LNCaP clone FGC (cell line): ENCODE results near the gene NR1H4.

Experiments
- DNase-seq: peaks from one replicate; pipeline ENCODE4 v3.0.0-alpha.2; 2011; ENCODE audit warnings: low read depth
- H3K4me3 ChIP-seq: 2 replicates; pipeline ENCODE4 v1.5.1; 2011; ENCODE audit warnings: mild to moderate bottlenecking, low read depth, low read length, control low read depth
- TF ChIP-seq, protein P1 (sequence below): IDR thresholded peaks from 2 replicates; pipeline ENCODE4 v1.5.1; 2012; ENCODE audit warnings: mild to moderate bottlenecking; ENCODE audit not compliant: control insufficient read depth, insufficient read depth; ENCODE audit errors: extremely low read depth

The NR1H4 gene

DNA sequence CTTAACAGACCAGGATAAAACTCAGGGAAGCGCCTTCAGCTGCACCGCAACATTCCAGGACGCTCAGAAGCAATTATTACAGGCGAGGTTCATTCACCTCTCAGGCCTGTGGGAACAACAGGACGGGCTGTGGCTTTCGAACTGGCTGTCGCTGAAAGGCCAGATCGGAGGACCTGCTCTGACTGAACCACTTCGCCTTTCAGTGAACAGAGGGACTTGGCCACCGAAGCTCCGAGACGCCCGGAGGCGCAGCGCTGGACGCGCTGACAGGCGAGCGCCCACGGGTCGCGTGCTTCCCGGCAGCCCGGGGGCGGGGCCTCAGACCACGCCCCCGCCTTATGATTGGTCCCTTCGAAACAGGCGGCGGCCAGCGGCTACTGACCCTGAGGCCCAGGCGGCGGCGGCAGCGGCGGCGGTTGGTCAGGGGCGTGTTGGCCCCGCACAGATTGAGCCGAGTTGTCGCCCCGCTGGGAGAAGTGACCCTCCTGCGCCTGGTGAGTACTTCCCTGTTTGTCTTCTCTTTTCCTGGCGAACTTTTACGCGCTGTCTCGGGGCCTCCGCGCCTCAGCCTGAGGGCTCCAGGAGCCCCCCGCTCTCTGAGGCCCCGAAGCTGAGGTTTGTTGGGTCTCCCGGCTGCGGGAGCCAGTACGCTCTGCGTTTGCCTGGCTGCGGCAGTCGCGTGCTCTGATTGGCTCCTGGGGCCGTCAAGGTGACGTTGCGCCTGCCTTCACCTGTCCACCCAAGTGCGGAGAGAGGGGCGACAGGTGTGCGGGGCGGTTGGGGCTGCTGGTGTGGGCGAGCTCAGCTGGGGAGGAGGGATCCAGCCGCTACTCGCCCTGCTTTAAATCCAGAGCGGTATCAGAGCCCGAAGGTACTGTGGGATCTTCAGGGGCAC is 99.9 kb downstream of the NR1H4 start, which contains the start of gene GAS2L3:
TSS of gene GAS2L3 (plus strand) at position 393 of the 895 bp plus-strand sequence. CDS start 21,221 bp downstream, outside the sequence.
- peak within 1 kb of the TSS; percentile 75 for H3K4me3 ChIP-seq
- DNase-seq = peak; percentile 46
- TF ChIP-seq, protein P1, sequence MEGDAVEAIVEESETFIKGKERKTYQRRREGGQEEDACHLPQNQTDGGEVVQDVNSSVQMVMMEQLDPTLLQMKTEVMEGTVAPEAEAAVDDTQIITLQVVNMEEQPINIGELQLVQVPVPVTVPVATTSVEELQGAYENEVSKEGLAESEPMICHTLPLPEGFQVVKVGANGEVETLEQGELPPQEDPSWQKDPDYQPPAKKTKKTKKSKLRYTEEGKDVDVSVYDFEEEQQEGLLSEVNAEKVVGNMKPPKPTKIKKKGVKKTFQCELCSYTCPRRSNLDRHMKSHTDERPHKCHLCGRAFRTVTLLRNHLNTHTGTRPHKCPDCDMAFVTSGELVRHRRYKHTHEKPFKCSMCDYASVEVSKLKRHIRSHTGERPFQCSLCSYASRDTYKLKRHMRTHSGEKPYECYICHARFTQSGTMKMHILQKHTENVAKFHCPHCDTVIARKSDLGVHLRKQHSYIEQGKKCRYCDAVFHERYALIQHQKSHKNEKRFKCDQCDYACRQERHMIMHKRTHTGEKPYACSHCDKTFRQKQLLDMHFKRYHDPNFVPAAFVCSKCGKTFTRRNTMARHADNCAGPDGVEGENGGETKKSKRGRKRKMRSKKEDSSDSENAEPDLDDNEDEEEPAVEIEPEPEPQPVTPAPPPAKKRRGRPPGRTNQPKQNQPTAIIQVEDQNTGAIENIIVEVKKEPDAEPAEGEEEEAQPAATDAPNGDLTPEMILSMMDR = no peak

DNA sequence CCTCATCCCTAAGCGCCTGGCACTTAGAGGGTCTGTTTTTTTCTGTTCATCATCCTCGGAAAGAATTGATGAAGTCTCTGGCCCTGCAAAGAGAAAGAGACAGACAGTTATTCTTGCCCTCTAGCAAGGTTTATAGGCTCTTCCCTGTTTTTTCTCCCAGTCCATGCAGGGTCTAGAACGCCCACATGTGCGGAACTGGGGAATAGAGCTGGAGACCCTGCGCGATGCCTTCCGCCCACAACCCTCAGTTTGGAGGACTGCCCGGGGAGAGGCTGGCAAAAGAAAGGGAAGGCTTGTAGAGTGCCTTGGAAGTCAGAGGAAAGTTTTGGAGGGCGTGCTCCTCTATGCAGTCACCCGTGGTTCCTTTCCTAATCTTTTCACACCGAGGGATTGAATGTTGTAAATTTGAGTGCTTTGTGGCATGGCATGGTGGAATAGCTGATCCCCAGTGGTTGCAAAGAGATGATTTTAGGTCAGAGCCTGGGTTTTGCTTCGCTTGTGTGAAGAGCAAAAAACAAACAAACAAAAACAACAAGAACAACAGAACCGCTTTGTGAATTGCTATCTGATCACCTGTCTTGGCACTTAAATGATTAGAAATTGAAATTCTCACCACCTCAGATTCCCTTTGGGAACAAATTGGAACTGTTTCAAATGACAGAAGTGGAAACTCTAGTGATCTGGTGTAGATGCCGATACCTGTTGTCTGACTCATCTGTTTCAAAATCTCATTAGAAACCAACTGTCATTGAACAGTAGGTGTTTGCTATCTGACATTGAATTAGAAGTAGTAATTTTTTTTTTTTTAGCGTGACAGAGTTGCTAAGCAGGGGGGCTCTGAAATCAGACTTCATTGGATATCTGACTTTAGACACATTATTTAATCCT is 100.8 kb downstream of the NR1H4 start:
- TF ChIP-seq, protein P1 = no peak
- DNase-seq = no peak
- peak overlapping the region; percentile 75 for H3K4me3 ChIP-seq

DNA sequence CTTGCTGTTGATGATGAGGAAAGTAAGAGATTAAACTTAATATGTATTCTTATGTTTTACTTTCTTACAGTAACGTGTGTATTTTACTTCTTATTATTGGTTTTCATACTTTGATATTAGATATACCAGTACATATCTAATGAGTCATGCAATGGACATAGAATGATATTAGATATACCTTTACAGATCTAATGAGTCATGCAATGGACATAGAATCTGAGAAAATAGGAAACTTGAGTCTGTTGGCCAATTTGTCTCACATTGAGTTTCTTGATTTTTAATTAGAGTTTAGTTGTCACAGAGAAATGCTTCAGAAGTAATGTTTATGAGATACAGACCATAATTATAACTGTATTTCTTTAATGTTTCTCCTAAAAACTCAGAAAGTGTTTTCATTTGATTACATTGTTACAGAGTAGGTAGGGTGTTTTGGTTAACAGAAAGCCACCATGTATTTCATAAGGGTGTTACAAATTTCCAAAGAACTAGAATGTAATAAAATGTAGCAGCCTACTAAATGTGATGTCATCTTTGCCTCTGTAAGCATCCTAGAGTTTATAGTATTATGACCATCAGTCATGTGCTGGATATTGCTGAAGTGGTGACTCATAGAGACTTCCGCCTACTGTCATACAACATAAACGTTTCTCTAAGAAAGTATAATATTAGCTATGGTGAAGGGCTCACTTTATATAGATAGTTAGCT is 102.8 kb downstream of the NR1H4 start:
- H3K4me3 ChIP-seq = no peak overlapping the region
- TF ChIP-seq, protein P1 = no peak
- DNase-seq = no peak

DNA sequence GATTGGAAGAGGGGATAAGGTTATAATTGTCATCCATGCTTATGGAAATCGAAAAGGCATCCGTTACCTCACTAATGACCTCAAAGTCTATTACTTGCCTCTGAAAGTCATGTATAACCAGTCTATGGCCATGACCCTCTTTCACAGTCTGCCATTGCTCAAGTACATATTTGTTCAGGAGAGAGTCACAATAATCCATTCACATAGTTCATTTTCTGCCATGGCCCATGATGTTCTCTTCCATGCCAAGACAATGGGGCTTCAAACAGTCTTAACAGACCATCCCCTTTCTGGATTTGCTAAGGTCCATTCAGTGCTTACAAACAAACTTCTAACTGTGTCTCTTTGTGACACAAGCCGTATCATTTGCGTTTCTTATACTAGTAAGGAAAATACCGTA is 105.3 kb downstream of the NR1H4 start:
- H3K4me3 ChIP-seq = no peak overlapping the region
- TF ChIP-seq, protein P1 = no peak
- no peak for DNase-seq

DNA sequence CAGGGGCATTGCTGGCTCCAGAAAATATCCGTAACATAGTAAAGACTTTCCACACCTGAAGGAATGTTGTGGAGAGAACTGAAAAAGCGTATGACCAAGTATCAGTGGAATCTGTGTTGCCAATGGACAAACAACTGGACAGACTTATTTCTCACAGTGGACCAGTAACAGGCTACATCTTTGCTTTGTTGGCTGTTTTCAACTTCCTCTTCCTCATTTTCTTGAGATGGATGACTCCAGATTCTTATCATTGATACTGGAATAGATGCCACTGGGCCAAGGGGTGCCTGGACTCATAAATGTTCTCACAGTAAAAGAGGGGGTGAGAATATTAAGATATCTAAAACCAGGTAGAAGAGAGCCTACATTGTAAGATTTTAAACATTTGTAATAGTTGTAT is 106.2 kb downstream of the NR1H4 start:
- DNase-seq = no peak
- TF ChIP-seq, protein P1 = no peak

DNA sequence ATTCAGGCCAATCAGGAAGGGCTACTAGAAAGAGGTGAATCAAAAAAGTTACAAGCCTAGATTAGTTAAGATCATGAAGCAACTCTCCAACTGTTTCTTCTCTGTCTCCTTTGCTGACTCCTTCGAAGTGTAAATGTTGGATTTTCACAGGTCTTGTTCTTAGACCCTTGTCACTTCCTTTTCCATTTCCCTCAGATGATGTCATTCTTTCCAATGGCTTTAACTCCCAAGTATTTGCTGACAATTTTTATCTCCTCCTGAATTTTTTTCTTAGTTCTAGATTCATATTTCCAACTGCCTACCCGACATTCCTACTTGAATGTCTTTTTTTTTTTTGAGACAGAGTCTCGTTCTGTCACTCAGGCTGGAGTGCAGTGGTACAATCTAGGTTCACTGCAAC is 110.6 kb downstream of the NR1H4 start:
- TF ChIP-seq, protein P1 = no peak
- no peak overlapping the region for H3K4me3 ChIP-seq
- DNase-seq = no peak

More for the DNA sequence above, 106.2 kb downstream of the NR1H4 start:
- no peak overlapping the region for H3K4me3 ChIP-seq
